NCI-H748 (cell line): Measurements from ENCODE around the gene SNX1.
"Not testable (repeated sequence)": the region's sequence is repeated elsewhere in the genome, so short reads cannot be mapped to it uniquely, and the experiment has no call there.

Experiments used
- DNase-seq: peaks from one replicate; lab custom pipeline; 2025; ENCODE audit not compliant: unreplicated experiment; lab: John Stamatoyannopoulos, UW

The SNX1 gene

GRCh38 chr15:64072812-64073211, 23.0 kb upstream of the SNX1 start:
- DNase-seq: no peak

DNA sequence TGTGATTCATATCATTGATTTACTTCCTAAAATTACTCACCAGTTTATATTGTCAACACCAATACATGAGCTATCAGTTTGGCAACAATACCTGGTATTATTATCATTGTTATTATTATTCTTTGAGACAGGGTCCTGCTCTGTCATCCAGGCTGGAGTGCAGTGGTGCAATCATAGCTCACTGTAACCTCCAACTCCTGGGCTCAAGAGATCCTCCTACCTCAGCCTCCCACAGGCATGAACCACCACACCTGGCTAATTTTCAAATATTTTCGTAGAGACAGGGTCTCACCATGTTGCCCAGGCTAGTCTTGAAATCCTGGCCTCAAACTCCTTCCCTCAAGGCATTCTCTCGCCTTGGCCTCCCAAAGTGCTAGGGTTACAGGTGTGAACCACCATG, 22.3 kb upstream of the SNX1 start:
- DNase-seq: not testable (repeated sequence)

DNA sequence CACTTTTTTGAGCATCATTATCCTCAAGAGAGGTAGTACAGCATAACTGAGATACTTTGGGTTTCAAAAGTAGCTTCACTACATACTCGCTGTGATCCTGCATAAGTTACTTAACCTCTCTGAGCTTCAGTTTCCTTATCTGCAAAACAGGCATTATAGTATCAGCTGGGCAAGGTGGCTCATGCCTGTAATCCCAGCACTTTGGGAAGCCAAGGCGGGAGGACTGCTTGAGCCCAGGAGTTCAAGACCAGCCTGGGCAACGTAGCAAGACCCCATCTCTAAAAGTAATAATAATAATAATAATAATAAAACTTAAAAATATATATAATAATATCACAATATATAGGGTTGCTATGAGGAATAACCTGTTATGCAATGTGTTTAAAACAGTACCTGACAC, 13.0 kb upstream of the SNX1 start:
- no peak for DNase-seq

- DNase-seq: no peak
Observed at GRCh38 chr15:64089543-64090280, 6.1 kb upstream of the SNX1 start.

- DNase-seq: no peak
Observed at GRCh38 chr15:64090527-64090926, 5.3 kb upstream of the SNX1 start.

- peak; percentile 7 for DNase-seq
Observed at GRCh38 chr15:64092075-64092820, 3.5 kb upstream of the SNX1 start.

DNA sequence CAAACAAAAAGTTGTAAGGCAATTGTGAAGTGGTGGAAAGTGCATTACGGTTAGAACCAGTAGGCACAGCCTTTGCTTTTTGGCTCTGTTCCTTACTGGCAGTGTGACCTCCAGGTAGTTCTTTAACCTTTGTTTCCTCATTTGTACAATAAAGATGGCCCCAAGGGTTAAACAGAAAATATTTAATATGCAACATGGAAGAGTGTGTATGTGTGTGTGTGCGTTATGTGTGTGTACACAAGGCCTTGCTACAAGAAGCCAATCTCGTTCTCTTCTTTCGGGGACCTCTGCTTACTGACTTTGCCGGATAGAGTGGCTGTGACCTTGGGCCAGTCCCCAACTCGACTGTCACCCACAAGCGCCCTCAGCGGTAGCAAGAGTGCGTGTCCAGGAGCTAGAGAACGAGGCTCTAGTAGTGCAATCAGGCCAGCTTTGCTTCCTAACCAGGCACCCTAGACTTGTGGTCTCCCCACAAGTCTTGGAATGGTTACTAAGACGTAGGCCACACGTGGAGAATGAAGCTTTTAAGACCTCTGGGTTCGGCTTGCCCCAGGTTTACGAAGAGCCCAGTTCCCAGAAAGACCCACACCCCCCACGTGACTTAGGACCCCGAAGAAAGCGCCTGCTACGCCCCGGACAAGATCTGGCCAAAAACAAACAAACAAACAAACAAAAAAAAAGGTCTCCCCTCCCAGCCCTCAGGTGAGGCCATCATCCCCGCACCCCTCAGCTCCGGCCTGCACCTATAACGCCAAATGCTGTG, 2.7 kb upstream of the SNX1 start:
- peak; percentile 22 for DNase-seq

- DNase-seq: peak; percentile 96
Observed at GRCh38 chr15:64093627-64094417, 2.0 kb upstream of the SNX1 start, which contains the start of gene CIAO2A. CIAO2A (minus strand) TSS chr15:64093838; CDS start chr15:64093768, 70 bp downstream.

DNA sequence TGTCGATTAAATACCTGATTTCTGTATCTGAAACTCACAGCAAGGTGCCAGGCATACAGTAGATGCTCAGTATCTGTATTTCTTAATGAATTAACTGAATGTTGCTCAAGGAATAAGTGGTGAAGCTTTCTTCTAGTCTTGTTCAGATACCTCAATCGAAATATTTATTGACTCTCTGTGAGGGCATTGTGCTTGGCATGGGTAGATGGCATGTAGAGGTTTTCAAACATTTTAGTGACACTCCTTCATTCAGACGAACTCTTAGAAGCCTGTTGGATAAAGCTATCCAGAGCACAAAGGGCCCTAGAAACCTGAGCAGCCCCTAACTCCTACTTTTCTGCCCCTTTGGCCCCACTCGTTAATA, 369 bp upstream of the SNX1 start:
- no peak for DNase-seq

- peak; percentile 7 for DNase-seq
Observed at GRCh38 chr15:64096668-64097384, 1.0 kb downstream of the SNX1 start.

DNA sequence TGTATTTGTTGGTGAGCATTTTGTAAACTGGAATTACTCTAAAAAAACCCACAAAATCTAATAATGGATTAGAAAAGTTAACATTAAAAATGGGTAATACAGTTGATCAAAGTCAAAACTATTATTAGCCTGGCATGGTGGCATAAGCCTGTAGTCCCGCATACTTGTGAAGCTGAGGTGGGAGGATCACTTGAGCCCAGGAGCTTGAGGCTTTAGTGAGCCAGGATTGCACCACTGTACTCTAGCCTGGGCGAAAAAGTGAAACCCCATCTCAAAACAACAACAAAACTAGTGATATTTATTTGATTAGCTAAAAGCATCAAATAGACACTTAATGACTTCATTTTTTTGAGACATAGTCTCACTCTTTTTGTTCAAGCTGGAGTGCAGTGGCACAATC, 3.6 kb downstream of the SNX1 start:
- DNase-seq: no peak

DNA sequence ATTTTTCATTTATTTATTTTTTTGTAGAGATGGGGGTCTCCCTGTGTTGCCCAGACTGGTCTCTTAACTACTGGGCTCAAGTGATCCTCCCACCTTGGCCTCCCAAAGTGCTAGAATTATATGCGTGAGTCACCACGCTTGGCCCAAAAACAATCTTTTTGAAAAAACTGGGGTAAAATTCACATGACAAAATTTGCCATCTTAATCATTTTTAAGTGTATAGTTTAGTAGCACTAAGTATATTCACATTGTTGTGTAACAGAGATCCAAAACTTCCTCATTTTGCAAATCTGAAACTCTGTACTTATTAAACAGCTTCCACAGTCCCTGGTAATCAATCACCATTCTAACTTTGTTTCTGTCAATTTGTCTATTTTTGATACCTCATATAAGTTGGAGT, 5.2 kb downstream of the SNX1 start:
- no peak for DNase-seq

GRCh38 chr15:64102497-64102896, 6.7 kb downstream of the SNX1 start:
- DNase-seq: no peak

DNA sequence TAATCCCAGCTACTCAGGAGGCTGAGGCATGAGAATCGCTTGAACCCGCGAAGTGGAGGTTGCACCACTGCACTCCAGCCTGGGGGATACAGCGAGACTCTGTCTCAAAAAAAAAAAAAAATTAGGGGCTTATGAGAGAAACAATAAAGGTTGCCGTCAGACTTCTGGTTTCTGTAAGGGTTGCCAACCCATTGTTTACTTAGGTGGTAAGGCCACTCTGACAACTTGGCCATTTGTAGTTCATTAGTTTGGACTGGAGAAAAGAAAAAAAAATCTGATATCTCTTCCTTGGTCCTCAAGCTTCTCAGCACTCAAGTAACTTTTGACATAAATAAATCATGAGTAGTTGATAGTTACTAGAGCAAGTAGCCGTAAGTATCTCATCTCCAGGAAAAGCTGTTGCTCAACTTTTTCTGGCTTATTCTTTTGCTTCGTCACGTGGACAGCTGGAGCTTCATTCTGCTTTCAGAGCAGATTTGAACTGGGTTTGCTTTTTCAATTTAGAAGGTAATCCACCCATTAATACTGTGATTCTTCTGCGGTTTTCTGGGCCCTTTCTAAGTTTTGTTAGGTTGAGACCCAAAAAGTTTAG, 9.4 kb downstream of the SNX1 start:
- no peak for DNase-seq

- DNase-seq: no peak
Observed at GRCh38 chr15:64107337-64107736, 11.6 kb downstream of the SNX1 start.

- DNase-seq: not testable (repeated sequence)
Observed at GRCh38 chr15:64110108-64110701, 14.4 kb downstream of the SNX1 start.

DNA sequence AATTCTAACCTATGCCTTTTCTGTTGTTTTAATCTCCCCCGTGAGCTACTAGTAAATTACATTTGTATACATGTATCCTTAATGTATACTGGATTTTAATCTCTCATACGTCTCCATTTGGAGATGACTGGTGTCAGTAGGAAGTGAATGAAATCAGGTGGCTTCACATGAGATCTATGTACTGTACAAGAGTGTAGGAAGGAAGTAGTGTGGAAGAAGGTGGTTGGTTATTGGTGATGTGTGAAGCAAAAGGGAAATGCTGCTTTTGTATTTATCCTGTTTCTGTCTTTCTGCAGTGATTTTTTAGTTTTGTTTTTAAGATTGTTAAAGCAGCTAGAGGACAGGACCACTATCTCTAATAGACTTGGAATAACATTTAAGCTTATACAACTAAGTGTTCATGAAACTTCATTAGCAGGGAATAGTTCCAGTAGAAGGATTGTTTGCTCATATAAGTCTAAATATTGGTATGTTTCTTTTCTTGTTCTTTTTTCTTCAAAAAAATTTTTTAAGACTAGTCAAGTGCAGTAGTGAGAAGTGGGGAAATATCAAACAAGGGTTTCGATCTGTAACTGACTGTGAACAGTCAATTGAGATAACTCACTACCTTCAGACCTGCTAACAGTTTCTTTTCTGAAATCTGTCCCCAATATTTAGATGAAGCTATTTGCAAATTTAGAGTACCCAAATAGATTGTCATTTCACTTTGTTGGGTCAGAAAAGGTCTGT, 15.3 kb downstream of the SNX1 start:
- DNase-seq: no peak

DNA sequence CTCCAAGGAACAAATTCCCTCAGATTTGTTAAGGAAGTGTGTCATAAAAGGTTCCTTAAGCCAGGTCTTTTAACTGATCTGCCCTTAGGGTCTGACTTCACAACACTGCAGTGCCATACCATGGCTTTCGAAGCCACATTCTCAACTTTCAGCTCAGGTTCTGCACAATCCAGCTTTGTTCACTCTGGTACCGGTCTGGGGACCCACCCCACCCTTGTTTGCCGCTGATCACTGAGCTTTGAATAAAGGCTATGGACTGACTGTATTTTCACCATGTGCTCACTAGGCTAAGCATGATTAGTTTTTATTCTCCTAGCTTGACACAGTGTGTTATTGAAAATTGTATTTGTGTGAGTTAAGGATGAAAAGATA, 15.9 kb downstream of the SNX1 start:
- DNase-seq: no peak
